ENCODE data around the gene CCND1.

DNA sequence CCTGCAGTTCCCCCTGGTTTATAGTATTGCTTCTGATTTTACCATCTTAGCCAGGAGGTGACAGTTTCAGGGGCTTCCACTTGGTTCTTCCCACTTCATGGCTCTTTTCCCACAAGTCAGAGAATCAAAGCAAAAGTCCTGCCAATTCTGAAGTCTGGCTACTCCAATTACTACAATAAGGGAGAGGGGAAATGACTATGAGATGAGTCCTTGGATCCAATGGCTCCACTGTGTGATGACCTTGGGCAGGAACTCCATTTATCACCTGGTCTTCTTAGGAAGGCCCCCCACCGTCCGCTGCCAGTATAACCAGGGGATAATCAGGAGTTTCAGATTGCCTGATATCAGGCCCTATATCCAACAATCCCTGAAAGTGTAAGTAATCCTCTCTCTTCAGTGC lies 31.6 kb upstream of the CCND1 start:
- TF ChIP-seq POLR2A (IDR thresholded peaks at IDR 0.05; ENCODE audit: low read length) (no peak), GATA1 (IDR thresholded peaks at IDR 0.05; ENCODE audit: low read depth, low read length) (no peak)

Data from erythroblast (primary cell).